GM19351 (cell line): Measurements from ENCODE around the gene PCDHGA10.
"Not testable (repeated sequence)": the region's sequence is repeated elsewhere in the genome, so short reads cannot be mapped to it uniquely, and the experiment has no call there.

Experiments
- ATAC-seq: cut with Tn5 transposase; IDR thresholded peaks from one replicate; pipeline ENCODE4 v1.9.1; 2021; ENCODE audit warnings: mild to moderate bottlenecking, moderate library complexity; ENCODE audit not compliant: unreplicated experiment

Gene PCDHGA10

DNA sequence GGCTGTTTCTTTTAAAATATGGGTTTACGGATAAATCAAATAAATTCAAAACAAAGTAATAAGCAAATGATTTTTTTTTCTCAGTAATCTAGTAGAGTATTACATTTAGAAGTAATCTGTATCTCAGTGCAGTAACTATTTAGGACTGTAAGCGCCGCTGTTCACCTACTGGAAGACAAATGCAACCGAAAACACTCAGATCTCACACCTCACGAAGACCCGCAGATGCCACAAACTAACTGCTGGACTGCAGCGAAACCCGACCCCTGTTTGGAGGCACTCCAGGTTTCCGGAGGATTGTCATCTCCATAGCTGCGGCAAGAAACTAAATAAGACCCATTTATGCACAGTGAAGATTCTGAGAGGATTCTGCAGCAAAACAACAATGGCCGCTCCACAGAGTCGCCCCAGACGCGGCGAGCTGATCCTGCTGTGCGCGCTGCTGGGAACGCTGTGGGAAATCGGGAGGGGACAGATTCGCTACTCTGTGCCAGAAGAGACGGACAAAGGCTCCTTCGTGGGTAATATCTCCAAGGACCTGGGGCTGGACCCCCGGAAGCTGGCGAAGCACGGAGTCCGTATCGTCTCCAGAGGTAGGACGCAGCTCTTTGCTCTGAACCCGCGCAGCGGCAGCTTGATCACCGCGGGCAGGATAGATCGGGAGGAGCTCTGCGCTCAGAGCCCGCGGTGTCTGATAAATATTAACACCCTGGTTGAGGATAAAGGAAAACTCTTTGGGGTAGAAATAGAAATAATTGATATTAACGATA, 20.2 kb upstream of the PCDHGA10 start, which contains the start of gene PCDHGA8:
PCDHGA8 (plus strand) TSS at position 205 of the 770 bp plus-strand sequence; CDS start at position 386, 181 bp downstream.
- no peak for ATAC-seq

DNA sequence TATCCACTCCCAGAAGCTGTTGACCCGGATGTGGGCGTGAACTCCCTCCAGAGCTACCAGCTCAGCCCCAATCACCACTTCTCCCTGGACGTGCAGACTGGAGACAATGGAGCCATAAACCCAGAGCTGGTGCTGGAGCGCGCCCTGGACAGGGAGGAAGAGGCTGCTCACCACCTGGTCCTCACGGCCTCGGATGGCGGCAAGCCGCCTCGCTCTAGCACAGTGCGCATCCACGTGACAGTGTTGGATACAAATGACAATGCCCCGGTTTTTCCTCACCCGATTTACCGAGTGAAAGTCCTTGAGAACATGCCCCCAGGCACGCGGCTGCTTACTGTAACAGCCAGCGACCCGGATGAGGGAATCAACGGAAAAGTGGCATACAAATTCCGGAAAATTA, 19.5 kb upstream of the PCDHGA10 start:
- ATAC-seq = no peak

DNA sequence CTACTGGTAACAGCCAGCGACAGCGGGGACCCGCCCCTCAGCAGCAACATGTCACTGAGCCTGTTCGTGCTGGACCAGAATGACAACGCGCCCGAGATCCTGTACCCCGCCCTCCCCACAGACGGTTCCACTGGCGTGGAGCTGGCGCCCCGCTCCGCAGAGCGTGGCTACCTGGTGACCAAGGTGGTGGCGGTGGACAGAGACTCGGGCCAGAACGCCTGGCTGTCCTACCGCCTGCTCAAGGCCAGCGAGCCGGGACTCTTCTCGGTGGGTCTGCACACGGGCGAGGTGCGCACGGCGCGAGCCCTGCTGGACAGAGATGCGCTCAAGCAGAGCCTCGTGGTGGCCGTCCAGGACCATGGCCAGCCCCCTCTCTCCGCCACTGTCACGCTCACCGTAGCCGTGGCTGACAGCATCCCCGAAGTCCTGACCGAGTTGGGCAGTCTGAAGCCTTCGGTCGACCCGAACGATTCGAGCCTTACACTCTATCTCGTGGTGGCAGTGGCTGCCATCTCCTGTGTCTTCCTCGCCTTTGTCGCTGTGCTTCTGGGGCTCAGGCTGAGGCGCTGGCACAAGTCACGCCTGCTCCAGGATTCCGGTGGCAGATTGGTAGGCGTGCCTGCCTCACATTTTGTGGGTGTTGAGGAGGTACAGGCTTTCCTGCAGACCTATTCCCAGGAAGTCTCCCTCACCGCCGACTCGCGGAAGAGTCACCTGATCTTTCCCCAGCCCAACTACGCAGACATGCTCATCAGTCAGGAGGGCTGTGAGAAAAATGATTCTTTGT, 18.2 kb upstream of the PCDHGA10 start:
- ATAC-seq = not testable (repeated sequence)

DNA sequence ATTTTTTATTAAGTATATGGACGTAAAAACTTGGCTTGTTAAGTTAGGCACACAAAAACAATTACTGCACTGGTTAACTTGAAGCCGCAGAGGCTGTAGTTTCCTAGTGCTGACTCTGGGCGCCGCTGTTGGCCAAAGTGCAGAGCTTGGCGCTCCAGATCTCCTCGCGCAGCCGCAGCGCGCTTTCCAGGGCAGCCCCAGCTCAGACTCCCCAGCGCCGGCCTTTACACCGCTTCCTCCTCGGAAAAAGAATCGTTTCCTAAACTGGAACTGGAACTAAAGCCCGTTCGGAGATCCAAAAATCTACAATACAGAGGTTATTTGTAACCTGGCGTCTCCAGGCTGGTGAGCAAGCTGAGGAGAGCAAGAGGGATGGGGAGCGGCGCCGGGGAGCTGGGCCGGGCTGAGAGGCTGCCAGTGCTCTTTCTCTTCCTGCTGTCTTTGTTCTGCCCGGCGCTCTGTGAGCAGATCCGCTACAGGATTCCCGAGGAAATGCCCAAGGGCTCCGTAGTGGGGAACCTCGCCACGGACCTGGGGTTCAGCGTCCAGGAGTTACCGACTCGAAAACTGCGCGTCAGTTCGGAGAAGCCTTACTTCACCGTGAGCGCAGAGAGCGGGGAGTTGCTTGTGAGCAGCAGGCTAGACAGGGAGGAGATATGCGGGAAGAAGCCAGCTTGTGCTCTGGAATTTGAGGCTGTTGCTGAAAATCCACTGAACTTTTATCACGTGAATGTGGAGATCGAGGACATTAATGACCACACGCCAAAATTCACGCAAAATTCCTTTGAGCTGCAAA, 14.8 kb upstream of the PCDHGA10 start, which contains the start of gene PCDHGB5:
PCDHGB5 (plus strand) TSS at position 192 of the 796 bp plus-strand sequence; CDS start at position 373, 181 bp downstream.
- peak; percentile 98 for ATAC-seq

DNA sequence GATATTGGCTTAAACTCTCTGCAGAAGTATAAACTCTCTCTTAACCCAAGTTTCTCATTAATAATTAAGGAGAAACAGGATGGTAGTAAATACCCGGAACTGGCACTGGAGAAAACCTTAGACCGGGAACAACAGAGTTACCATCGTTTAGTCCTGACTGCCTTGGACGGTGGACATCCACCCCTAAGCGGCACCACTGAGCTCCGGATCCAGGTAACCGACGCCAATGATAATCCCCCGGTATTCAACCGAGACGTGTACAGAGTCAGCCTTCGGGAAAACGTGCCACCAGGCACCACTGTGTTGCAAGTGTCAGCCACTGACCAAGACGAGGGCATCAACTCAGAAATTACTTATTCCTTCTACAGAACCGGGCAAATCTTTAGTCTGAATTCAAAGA, 14.2 kb upstream of the PCDHGA10 start:
- no peak for ATAC-seq

DNA sequence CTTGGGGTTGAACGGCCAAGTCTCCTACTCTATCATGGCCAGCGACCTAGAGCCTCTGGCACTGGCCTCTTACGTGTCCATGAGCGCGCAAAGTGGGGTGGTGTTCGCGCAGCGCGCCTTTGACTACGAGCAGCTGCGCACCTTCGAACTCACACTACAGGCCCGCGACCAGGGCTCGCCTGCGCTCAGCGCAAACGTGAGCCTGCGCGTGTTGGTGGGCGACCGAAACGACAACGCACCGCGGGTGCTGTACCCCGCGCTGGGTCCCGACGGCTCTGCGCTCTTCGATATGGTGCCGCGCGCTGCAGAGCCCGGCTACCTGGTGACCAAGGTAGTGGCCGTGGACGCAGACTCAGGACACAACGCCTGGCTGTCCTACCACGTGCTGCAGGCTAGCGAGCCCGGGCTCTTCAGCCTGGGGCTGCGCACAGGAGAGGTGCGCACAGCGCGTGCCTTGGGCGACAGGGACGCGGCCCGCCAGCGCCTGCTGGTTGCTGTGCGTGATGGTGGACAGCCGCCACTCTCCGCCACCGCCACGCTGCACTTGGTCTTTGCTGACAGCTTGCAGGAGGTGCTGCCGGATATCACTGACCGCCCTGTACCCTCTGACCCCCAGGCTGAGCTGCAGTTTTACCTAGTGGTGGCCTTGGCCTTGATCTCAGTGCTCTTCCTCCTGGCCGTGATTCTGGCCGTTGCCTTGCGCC, 13.1 kb upstream of the PCDHGA10 start:
- ATAC-seq = no peak

DNA sequence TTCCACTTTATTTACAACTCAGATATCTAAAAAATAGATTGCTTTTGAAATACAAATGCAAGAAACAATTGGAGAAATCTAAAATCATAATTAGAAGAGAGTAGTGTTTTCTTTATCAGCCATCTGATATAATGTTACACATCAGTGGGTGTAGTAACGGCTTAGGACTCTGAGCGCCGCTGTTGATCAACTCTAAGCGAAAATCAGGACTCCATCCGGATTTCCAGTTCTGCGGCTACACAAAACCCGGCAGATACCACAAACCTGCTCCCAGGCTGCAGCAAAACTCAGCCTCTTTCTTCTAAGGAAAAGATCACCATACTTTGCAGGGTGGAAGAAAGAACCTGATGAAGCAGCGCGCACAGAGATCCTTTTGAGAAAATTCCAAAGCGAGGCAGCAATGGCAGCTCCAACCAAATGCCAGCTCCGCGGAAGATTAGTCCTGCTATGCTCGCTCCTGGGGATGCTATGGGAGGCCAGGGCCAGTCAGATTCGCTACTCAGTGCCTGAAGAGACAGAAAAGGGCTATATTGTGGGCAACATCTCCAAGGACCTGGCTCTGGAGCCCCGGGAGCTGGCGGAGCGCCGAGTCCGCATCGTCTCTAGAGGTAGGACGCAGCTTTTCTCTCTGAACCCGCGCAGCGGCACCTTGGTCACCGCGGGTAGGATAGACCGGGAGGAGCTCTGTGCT, 10.1 kb upstream of the PCDHGA10 start, which contains the start of gene PCDHGA9:
PCDHGA9 (plus strand) TSS at position 226 of the 691 bp plus-strand sequence; CDS start at position 401, 175 bp downstream.
- ATAC-seq = no peak

DNA sequence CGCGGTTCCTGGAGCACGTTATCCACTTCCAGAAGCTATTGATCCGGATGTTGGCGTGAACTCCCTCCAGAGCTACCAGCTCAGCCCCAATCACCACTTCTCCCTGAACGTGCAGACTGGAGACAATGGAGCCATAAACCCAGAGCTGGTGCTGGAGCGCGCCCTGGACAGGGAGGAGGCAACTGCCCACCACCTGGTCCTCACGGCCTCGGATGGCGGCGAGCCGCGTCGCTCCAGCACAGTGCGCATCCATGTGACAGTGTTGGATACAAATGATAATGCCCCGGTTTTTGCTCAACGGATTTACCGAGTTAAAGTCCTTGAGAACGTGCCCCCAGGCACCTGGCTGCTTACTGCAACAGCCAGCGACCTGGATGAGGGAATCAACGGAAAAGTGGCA, 9.4 kb upstream of the PCDHGA10 start:
- no peak for ATAC-seq

DNA sequence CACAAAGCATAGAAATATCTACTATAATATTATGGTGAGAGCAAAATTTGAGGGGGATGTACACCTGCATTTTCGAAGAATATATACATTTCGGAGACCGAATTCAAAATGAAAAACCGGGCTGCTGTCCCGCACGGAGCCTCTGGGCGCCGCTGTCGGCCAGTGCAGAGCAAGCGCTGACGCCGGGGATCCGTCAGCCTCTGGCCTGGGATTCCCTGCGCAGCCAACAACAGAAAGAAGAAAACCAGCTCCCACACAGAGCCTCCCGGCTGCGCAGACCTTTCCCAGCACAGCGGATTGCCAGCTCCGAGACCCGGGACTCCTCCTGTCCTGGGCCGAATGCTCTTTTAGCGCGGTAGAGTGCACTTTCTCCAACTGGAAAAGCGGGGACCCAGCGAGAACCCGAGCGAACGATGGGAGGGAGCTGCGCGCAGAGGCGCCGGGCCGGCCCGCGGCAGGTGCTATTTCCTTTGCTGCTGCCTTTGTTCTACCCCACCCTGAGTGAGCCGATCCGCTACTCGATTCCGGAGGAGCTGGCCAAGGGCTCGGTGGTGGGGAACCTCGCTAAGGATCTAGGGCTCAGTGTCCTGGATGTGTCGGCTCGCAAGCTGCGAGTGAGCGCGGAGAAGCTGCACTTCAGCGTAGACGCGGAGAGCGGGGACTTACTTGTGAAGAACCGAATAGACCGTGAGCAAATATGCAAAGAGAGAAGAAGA, 4.8 kb upstream of the PCDHGA10 start, which contains the start of gene PCDHGB6:
PCDHGB6 (plus strand) TSS at position 232 of the 716 bp plus-strand sequence; CDS start at position 414, 182 bp downstream.
- peak; percentile 86 for ATAC-seq

DNA sequence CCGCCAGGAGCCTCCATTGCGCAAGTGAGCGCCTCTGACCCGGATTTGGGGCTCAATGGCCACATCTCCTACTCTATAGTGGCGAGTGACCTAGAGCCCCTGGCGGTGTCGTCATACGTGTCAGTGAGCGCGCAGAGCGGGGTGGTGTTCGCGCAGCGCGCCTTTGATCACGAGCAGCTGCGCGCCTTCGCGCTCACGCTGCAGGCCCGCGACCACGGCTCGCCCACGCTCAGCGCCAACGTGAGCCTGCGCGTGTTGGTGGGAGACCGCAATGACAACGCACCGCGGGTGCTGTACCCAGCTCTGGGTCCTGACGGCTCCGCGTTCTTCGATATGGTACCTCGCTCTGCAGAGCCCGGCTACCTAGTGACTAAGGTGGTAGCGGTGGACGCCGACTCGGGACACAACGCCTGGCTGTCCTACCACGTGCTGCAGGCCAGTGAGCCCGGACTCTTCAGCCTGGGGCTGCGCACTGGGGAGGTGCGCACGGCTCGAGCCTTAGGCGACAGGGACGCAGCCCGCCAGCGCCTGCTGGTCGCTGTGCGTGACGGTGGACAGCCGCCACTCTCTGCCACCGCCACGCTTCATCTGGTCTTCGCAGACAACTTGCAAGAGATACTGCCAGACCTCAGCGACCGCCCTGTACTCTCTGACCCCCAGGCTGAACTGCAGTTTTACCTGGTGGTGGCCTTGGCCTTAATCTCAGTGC, 3.0 kb upstream of the PCDHGA10 start:
- no peak for ATAC-seq

DNA sequence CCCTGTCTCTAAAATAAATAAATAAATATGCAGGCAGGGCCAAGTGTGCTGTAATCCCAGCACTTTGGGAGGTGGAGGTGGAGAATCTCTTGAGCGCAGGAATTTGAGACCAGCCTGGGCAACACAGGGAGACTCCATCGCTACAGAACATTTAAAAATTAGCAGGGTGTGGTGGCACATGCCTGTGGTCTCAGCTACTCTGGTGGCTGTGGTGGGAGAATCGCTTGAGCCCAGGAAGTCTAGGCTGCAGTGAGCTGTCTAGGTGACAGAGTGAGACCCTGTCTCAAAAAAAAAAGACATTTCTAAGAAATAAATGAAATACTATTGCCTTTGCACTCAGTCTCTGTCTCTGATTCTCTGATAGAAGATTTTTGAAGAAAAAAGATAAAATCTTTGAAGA, 1.2 kb upstream of the PCDHGA10 start:
- ATAC-seq = no peak

DNA sequence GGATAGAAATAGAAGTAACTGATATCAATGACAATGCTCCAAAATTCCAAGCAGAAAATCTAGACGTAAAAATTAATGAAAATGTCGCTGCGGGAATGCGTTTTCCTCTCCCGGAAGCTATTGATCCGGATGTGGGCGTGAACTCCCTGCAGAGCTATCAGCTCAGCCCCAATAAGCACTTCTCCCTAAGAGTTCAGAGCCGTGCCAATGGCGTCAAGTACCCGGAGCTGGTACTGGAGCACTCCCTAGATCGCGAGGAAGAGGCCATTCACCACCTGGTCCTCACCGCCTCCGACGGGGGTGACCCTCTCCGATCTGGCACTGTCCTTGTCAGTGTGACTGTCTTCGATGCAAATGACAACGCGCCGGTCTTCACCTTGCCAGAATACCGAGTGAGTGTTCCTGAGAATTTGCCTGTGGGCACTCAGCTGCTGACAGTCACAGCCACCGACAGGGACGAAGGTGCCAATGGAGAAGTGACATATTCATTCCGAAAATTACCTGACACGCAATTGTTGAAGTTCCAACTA, 818 bp downstream of the PCDHGA10 start:
- no peak for ATAC-seq

DNA sequence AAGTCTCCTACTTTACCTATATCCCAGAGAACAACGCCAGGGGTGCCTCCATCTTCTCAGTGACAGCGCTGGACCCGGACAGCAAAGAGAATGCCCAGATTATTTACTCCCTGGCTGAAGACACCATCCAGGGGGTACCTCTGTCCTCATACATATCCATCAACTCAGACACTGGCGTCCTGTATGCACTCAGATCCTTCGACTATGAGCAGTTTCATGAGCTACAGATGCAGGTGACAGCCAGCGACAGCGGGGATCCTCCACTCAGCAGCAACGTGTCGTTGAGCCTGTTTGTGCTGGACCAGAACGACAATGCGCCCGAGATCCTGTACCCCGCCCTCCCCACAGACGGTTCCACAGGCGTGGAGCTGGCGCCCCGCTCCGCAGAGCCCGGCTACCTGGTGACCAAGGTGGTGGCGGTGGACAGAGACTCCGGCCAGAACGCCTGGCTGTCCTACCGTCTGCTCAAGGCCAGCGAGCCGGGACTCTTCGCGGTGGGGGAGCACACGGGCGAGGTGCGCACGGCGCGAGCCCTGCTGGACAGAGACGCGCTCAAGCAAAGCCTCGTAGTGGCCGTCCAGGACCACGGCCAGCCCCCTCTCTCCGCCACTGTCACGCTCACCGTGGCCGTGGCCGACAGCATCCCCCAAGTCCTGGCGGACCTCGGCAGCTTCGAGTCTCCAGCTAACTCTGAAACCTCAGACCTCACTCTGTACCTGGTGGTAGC, 1.9 kb downstream of the PCDHGA10 start:
- not testable (repeated sequence) for ATAC-seq

DNA sequence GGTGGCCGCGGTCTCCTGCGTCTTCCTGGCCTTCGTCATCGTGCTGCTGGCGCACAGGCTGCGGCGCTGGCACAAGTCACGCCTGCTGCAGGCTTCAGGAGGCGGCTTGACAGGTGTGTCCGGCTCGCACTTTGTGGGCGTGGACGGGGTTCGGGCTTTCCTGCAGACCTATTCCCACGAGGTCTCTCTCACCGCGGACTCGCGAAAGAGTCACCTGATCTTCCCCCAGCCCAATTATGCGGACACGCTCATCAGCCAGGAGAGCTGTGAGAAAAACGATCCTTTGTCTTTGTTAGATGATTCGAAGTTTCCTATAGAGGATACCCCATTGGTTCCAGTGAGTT, 2.5 kb downstream of the PCDHGA10 start:
- not testable (repeated sequence) for ATAC-seq

DNA sequence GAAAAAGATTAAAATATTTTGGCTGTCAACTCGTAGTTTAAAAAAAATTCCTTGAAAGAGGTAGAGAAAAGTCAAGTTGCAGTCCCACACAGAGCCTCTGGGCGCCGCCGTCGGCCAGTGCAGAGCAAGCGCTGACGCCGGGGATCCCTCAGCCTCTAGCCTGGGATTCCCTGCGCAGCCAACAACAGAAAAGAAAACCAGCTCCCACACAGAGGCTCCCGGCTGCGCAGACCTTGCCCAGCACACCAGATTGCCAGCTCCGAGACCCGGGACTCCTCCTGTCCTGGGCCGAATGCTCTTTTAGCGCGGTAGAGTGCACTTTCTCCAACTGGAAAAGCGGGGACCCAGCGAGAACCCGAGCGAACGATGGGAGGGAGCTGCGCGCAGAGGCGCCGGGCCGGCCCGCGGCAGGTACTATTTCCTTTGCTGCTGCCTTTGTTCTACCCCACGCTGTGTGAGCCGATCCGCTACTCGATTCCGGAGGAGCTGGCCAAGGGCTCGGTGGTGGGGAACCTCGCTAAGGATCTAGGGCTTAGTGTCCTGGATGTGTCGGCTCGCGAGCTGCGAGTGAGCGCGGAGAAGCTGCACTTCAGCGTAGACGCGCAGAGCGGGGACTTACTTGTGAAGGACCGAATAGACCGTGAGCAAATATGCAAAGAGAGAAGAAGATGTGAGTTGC, 4.8 kb downstream of the PCDHGA10 start, which contains the start of gene PCDHGB7:
PCDHGB7 (plus strand) TSS at position 184 of the 679 bp plus-strand sequence; CDS start at position 367, 183 bp downstream.
- peak; percentile 76 for ATAC-seq

DNA sequence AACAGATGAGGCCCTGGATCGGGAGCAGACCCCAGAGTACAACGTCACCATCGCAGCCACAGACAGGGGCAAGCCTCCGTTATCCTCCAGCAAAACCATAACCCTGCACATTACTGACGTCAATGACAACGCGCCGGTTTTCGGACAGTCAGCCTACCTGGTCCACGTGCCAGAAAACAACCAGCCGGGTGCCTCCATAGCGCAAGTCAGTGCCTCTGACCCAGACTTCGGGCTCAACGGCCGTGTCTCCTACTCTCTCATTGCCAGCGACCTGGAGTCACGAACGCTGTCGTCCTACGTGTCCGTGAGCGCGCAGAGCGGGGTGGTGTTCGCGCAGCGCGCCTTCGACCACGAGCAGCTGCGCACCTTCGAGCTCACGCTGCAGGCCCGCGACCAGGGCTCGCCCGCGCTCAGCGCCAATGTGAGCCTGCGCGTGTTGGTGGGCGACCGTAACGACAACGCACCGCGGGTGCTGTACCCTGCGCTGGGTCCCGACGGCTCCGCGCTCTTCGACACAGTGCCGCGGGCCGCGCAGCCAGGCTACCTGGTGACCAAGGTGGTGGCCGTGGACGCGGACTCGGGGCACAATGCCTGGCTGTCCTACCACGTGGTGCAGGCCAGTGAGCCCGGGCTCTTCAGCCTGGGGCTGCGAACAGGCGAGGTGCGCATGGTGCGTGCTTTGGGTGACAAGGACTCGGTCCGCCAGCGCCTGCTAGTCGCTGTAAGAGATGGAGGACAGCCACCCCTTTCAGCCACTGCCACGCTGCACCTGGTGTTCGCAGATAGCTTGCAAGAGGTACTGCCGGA, 6.5 kb downstream of the PCDHGA10 start:
- no peak for ATAC-seq
